Spinal cord (tissue), 10 donors: ENCODE results near the gene FOXRED1. TPM values are rescaled to one million over a fixed set of nuclear protein-coding genes. Genes with fewer than 3 reads are reported as not detected.
"Not testable (repeated sequence)": the region's sequence is repeated elsewhere in the genome, so short reads cannot be mapped to it uniquely, and the experiment has no call there.

Experiments used
- DNase-seq, 6 donors: peaks; one replicate each; pipeline versions ENCODE4 v3.0.0 to v3.0.0-alpha.2; 2013 to 2015; ENCODE audit warnings: low spot score in 6 of 6, low read depth in 4 of 6
- H3K27ac ChIP-seq: one replicate; pipeline ENCODE4 v1.5.1; 2013; ENCODE audit warnings: low read depth, low read length, control low read depth
- H3K27me3 ChIP-seq: one replicate; pipeline ENCODE4 v1.6.1; 2013; ENCODE audit warnings: low read length; ENCODE audit not compliant: control insufficient read depth, insufficient read depth
- H3K36me3 ChIP-seq: one replicate; pipeline ENCODE4 v1.6.1; 2013; ENCODE audit warnings: low read length; ENCODE audit not compliant: control insufficient read depth, insufficient read depth
- H3K4me1 ChIP-seq: one replicate; pipeline ENCODE4 v1.6.1; 2013; ENCODE audit warnings: low read length; ENCODE audit not compliant: control insufficient read depth, insufficient read depth
- H3K4me3 ChIP-seq: one replicate; pipeline ENCODE4 v1.5.1; 2013; ENCODE audit warnings: low read depth, low read length, control low read depth
- H3K9me3 ChIP-seq: one replicate; pipeline ENCODE4 v1.6.1; 2013; ENCODE audit warnings: low read length; ENCODE audit not compliant: control insufficient read depth, insufficient read depth
- WGBS: methylation state at CpG from one replicate; pipeline ENCODE4 v1.1.5; 2013; ENCODE audit warnings: missing lambda C conversion rate; ENCODE audit not compliant: insufficient coverage; 5-methylcytosine and 5-hydroxymethylcytosine counted together
- polyA plus RNA-seq, 2 donors: library from polyadenylated mRNA; unstranded; fragments of 120-200 nt; gene quantifications; one replicate each; pipeline ENCODE4 v1.2.1, GENCODE V29; 2013; ENCODE audit not compliant: insufficient read length in 2 of 2
- total RNA-seq, 2 donors: library from RNA; depleted of rRNA in 1 of 2; stranded (reverse); fragments of 120-200 nt in 1 of 2; fragments of >200 nt in 1 of 2; gene quantifications; one replicate each; pipeline versions ENCODE4 v1.2.3 to v1.2.4, GENCODE V29; 2013 to 2014
- donor health status: healthy.

FOXRED1 gene
- total and polyA plus RNA-seq, 4 donors: 17.6 to 79.5 (median 31.8) TPM

GRCh38 chr11:126307706-126308105 lies 38.8 kb downstream of the FOXRED1 start:
- Histone ChIP-seq H3K36me3 (peaks cover 5% of the 10 kb centered on the region), H3K4me1 (peaks cover 30% of the 10 kb centered on the region), H3K4me3 (no peak overlapping the region), H3K9me3 (no peaks in the 10 kb centered on the region), H3K27ac (peak overlapping the region; percentile 35), H3K27me3 (no peaks in the 10 kb centered on the region)
- DNase-seq: peak in 2 of 6 donors; percentile 66 to 79
- WGBS: 0% methylated on average over 1 of the region's 5 CpGs

- WGBS: 55% methylated on average over 3 of the region's 4 CpGs
- Histone ChIP-seq H3K27ac (peak overlapping the region; percentile 35), H3K4me3 (no peak overlapping the region), H3K4me1 (peaks cover 26% of the 10 kb centered on the region), H3K36me3 (peaks cover 6% of the 10 kb centered on the region), H3K27me3 (no peaks in the 10 kb centered on the region), H3K9me3 (no peaks in the 10 kb centered on the region)
- DNase-seq: peak in 2 of 6 donors; percentile 18 to 68
Observed at GRCh38 chr11:126308271-126308671, 39.3 kb downstream of the FOXRED1 start.

GRCh38 chr11:126308771-126309170 lies 39.8 kb downstream of the FOXRED1 start:
- H3K36me3 ChIP-seq, H3K4me3 ChIP-seq, H3K9me3 ChIP-seq, H3K27me3 ChIP-seq, H3K27ac ChIP-seq, DNase-seq: not testable (repeated sequence)
- H3K4me1 ChIP-seq: peaks cover 23% of the 10 kb centered on the region
- WGBS: 90% methylated on average over 4 of the region's 4 CpGs

DNA sequence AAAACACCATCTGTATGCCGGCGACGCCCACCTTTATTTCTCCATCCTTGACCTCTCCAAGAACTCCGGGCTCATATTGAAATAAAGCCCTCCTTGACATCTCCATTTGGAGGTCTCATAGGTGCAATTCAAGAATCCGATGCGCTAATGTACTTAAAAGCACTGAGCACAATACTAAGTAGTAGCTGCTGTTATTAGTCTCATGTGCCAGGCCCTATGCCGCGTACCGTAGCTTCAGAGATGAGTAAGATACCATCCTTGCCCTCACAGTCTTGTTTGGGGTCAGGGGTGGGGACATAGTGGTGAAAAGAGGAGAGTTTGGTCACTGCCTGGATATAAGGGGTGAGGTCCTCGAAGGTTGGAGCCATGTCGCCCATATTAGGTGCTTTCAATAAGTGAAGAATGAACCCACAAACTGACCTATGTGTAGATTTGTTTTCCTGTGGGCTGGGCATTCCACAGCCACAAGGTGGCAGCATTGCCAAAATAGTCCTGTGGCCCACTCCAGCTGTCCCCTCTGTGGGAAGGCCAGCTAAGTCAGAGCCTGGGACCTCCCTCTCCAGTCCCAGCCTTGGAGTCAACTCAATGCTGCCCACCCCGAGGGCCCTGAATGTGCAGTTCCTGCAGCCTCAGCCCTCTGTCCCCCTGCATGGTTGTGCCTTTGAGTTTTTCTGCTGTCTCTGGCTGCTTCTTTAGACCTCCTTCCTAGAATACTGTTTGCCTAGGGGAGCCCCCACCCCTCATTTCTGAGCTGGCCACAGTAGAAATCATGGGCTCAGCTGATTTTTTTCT lies 41.4 kb downstream of the FOXRED1 start:
- peaks cover 6% of the 10 kb centered on the region for H3K36me3 ChIP-seq
- no peaks in the 10 kb centered on the region for H3K27me3 ChIP-seq
- no peak overlapping the region for H3K27ac ChIP-seq
- 53% methylated on average over 8 of the region's 12 CpGs for WGBS
- H3K9me3 ChIP-seq: no peaks in the 10 kb centered on the region
- H3K4me1 ChIP-seq: peaks cover 20% of the 10 kb centered on the region
- no peak overlapping the region for H3K4me3 ChIP-seq
- peak in 4 of 6 donors; percentile 40 to 91 (median 78) for DNase-seq

- Histone ChIP-seq H3K27me3 (no peaks in the 10 kb centered on the region), H3K9me3 (no peaks in the 10 kb centered on the region), H3K4me1 (peaks cover 20% of the 10 kb centered on the region), H3K4me3 (no peak overlapping the region), H3K36me3 (peaks cover 6% of the 10 kb centered on the region), H3K27ac (no peak overlapping the region)
- DNase-seq: no peak
- WGBS: 95% methylated on average over 2 of the region's 6 CpGs
Observed at GRCh38 chr11:126310992-126311310, 42.0 kb downstream of the FOXRED1 start.

DNA sequence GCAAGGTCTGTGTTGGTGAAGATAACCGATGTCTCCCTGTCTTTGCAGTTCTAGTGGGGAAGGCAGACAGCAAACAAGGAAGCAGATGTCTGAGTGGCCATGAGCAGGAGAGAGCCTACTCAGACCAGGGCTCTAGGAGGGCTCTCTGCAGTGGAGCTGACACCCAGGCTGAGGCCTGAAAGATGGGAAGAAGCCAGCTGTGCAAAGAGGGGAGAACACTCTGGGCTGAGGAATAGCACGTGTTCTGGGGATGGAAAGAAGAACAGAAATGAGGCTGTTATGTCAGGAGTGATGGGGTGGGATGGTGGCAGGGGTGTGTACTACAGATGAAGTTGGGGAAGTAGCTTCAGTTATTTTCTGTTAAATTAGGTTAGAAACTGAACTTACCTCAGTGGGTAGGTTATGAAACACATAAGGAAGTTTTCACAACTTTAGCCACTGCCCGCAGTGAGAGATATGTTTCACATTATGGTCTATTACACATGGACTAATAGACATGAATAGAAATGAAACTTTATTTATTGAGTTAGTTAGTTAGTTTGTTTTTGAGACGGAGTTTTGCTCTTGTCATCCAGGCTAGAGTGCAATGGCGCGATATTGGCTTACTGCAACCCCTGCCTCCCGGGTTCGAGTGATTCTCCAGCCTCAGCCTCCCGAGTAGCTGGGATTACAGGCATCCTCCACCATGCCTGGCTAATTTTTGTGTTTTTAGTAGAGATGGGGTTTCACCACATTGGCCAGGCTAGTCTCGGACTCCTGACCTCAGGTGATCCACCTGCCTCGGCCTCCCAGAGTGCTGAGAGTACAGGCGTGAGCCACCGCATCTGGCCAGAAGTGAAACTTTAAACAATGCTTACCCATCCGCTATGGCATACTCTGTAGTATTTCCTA lies 42.7 kb downstream of the FOXRED1 start:
- H3K4me1 ChIP-seq: peaks cover 16% of the 10 kb centered on the region
- H3K27me3 ChIP-seq: no peaks in the 10 kb centered on the region
- H3K27ac ChIP-seq: no peak overlapping the region
- H3K4me3 ChIP-seq: no peak overlapping the region
- no peaks in the 10 kb centered on the region for H3K9me3 ChIP-seq
- 98% methylated on average over 10 of the region's 14 CpGs for WGBS
- H3K36me3 ChIP-seq: peaks cover 6% of the 10 kb centered on the region
- DNase-seq: no peak

DNA sequence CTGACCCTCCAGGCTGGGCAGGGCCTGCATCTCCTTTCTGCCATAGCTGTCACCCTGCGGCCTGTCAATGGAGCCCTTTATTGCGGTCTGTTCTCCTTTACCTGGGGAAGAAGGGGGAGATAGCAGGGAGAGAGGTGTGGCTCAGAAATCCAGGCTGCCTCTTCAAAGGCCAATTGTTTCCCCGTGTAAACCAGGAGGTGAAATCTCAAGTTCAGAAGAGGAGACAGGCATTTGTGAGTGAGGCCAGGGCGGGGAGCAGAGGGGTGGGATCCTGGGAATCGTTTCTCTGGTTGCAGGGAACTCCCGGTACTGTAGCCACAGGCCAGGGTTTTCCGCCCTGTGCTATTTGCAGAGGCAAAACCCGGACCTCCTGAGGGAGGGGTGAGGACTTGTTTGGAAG lies 44.0 kb downstream of the FOXRED1 start:
- H3K9me3 ChIP-seq: no peaks in the 10 kb centered on the region
- no peak for DNase-seq
- no peak overlapping the region for H3K4me3 ChIP-seq
- H3K27ac ChIP-seq: no peak overlapping the region
- no peaks in the 10 kb centered on the region for H3K27me3 ChIP-seq
- WGBS: 82% methylated on average over 7 of the region's 8 CpGs
- H3K36me3 ChIP-seq: peaks cover 6% of the 10 kb centered on the region
- H3K4me1 ChIP-seq: peaks cover 17% of the 10 kb centered on the region

DNA sequence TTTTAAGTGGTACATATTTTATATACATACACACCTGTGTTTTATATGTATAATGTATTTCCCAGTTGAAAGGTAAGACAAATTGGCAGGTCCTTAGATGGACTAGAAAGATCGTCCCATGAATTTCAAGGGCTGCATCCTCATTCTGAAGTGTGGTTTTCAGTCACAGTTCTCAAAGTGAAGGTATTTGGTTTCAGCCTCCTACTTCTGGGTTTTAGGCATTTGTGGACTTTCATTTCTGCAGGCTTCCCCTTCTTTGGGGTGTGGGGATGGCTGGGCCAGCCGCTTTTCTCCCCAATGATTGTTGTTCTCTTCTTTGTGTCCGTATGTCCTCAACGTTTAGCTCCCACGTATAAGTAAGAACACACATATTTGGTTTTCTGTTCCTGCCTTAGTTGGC lies 44.9 kb downstream of the FOXRED1 start:
- no peaks in the 10 kb centered on the region for H3K9me3 ChIP-seq
- DNase-seq: no peak
- H3K27me3 ChIP-seq: no peaks in the 10 kb centered on the region
- H3K4me1 ChIP-seq: peaks cover 23% of the 10 kb centered on the region
- 100% methylated on average over 1 of the region's 5 CpGs for WGBS
- peaks cover 6% of the 10 kb centered on the region for H3K36me3 ChIP-seq
- no peak overlapping the region for H3K4me3 ChIP-seq
- H3K27ac ChIP-seq: no peak overlapping the region

DNA sequence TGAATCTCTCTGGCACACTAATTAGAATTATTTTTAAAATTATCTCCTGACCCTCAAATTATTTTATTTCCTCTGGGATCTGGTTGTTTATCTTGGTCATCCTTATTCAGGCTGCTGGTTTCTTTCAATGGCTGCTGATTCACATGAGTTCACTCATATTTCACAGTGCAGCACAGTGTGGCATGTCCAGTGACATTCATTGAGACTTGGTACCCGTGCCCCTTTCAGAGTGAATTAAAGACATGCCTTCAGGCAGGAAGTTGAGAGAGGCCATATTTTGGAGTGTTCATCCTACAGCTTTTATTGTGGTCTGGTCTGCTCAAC lies 48.4 kb downstream of the FOXRED1 start:
- Histone ChIP-seq H3K4me3 (peak overlapping the region; percentile 3), H3K4me1 (peaks cover 22% of the 10 kb centered on the region), H3K27me3 (no peaks in the 10 kb centered on the region), H3K27ac (peak overlapping the region; percentile 64), H3K9me3 (no peaks in the 10 kb centered on the region), H3K36me3 (peaks cover 7% of the 10 kb centered on the region)
- DNase-seq: no peak
- WGBS: 13% methylated on average over 1 of the region's 1 CpG
